K562 (cell line): Measurements from ENCODE around the gene SYT15. TPM values are rescaled to one million over a fixed set of nuclear protein-coding genes. Genes with fewer than 3 reads are reported as not detected.

Source experiments
- ATAC-seq: fragments of 200-7000 bp; cut with Tn5 transposase; 3 replicates; pipeline ENCODE4 v1.9.1; 2020; ENCODE audit warnings: moderate library complexity
- BruUV-seq: library from RNA; stranded (reverse); fragments of 400-500 nt; replicated peaks from 2 replicates; lab custom pipeline; 2021; lab: Mats Ljungman, UMichigan
- CTCF ChIA-PET: fragments of 300-600 bp; formaldehyde crosslinking; extraction: SDS; loops from one replicate; lab custom pipeline; 2021; ENCODE audit warnings: low intra/inter-chr PET ratio; lab: Yijun Ruan, JAX
- POLR2A ChIA-PET: fragments of 300-600, 350-650 bp; sonication (Branson Sonifier 250); formaldehyde crosslinking; extraction: SDS; loops from one replicate; lab custom pipeline; 2021; ENCODE audit warnings: antibody characterized with exemption, inconsistent platforms; lab: Yijun Ruan, JAX
- DNase-seq, 4 experiments: peaks; one replicate each; pipeline versions ENCODE4 v3.0.0 to v3.0.0-alpha.2; 2011 to 2018; ENCODE audit warnings: low spot score in 3 of 4, mixed read lengths in 3 of 4; ENCODE audit errors: extremely low read depth in 1 of 4
- FAIRE-seq: peaks from 2 replicates; lab custom pipeline; 2011; peaks lifted over from hg19 to GRCh38; lab: Jason Lieb, UNC
- H2AFZ ChIP-seq: 2 replicates; pipeline ENCODE4 v1.6.0; 2011; ENCODE audit warnings: low read depth, low read length, control low read depth, inconsistent platforms
- H3K27ac ChIP-seq: fragments of 200-600 bp; 3 replicates; pipeline ENCODE4 v1.8.0; 2011; ENCODE audit warnings: low read depth, mild to moderate bottlenecking, control low read depth, inconsistent platforms, low read length, moderate library complexity, mixed read lengths; ENCODE audit errors: extremely low read depth
- H3K27me3 ChIP-seq, 2 experiments: fragments of 300-600 bp in 1 of 2; 2 replicates in 1 of 2; 3 replicates in 1 of 2; pipeline versions ENCODE4 v1.6.0 to v1.8.0; 2011; ENCODE audit warnings: inconsistent platforms in 2 of 2, low read length in 2 of 2, mild to moderate bottlenecking in 1 of 2, mixed read lengths in 1 of 2, moderate library complexity in 1 of 2; ENCODE audit not compliant: control insufficient read depth in 2 of 2, insufficient read depth in 2 of 2
- H3K36me3 ChIP-seq: fragments of 300-600 bp; 3 replicates; pipeline ENCODE4 v1.8.0; 2011; ENCODE audit warnings: mild to moderate bottlenecking, low read length, inconsistent platforms; ENCODE audit not compliant: control insufficient read depth, insufficient read depth
- H3K4me1 ChIP-seq, 2 experiments: fragments of 200-600 bp in 1 of 2; replicated peaks in 1 of 2; 2 replicates in 1 of 2; 3 replicates in 1 of 2; pipeline versions ENCODE4 v1.5.1 to v1.8.0; 2011; ENCODE audit warnings: inconsistent platforms in 2 of 2, low read length in 2 of 2, mild to moderate bottlenecking in 1 of 2, mixed read lengths in 1 of 2, moderate library complexity in 1 of 2; ENCODE audit not compliant: control insufficient read depth in 2 of 2, insufficient read depth in 2 of 2
- H3K4me2 ChIP-seq: 2 replicates; pipeline ENCODE4 v1.6.1; 2011; ENCODE audit warnings: low read length, control low read depth, inconsistent platforms, mixed read lengths; ENCODE audit not compliant: insufficient read depth
- H3K4me3 ChIP-seq: fragments of 200-600 bp; sonication (generic), shearing (Covaris generic); 2 replicates; pipeline ENCODE4 v1.5.1; 2016; ENCODE audit warnings: control low read depth, inconsistent platforms
- H3K79me2 ChIP-seq: fragments of 200-600 bp; 3 replicates; pipeline ENCODE4 v1.8.0; 2011; ENCODE audit warnings: low read length, inconsistent platforms; ENCODE audit not compliant: control insufficient read depth, insufficient read depth
- H3K9ac ChIP-seq, 2 experiments: 2 replicates each; pipeline versions ENCODE4 v1.6.0 to v1.6.1; 2011; ENCODE audit warnings: low read depth in 2 of 2, low read length in 2 of 2, control low read depth in 1 of 2, inconsistent platforms in 1 of 2, mild to moderate bottlenecking in 1 of 2, mixed read lengths in 1 of 2; ENCODE audit not compliant: insufficient read depth in 1 of 2
- H3K9me1 ChIP-seq: one replicate; pipeline ENCODE4 v1.6.0; 2011; ENCODE audit warnings: inconsistent platforms, mild to moderate bottlenecking, low read length, moderate library complexity; ENCODE audit not compliant: control insufficient read depth, insufficient read depth
- H3K9me3 ChIP-seq: replicated peaks from 2 replicates; pipeline ENCODE4 v1.5.1; 2011; ENCODE audit warnings: low read depth, low read length, inconsistent platforms; ENCODE audit not compliant: control insufficient read depth, insufficient read depth
- H4K20me1 ChIP-seq: replicated peaks from 2 replicates; pipeline ENCODE4 v1.6.1; 2011; ENCODE audit warnings: low read length, inconsistent platforms, mixed read lengths; ENCODE audit not compliant: control insufficient read depth, insufficient read depth
- FOXK1 ChIP-seq: sonication (generic); formaldehyde crosslinking; IDR thresholded peaks from 2 replicates; pipeline ENCODE4 v1.8.0; 2022; ENCODE audit warnings: missing genetic modification reagents, mild to moderate bottlenecking, borderline replicate concordance
- HBP1 ChIP-seq: fragments of 450-650 bp; formaldehyde crosslinking; IDR thresholded peaks from 2 replicates; pipeline ENCODE4 v1.4.0; 2022; ENCODE audit warnings: missing genetic modification characterization
- KLF1 ChIP-seq: fragments of 450-650 bp; IDR thresholded peaks from 2 replicates; pipeline ENCODE4 v1.6.1; 2016; ENCODE audit warnings: missing genetic modification characterization, missing compliant biosample characterization
- MAFF ChIP-seq: IDR thresholded peaks from 2 replicates; pipeline ENCODE4 v1.6.1; 2012; ENCODE audit warnings: low read length, improper control_type of control experiment
- MCM7 ChIP-seq, 2 experiments: fragments of 450-650 bp; IDR thresholded peaks; 2 replicates each; pipeline ENCODE4 v1.6.1; 2016 to 2018
- PTRF ChIP-seq: fragments of 450-650 bp; IDR thresholded peaks from 2 replicates; pipeline ENCODE4 v1.6.1; 2016; ENCODE audit warnings: mild to moderate bottlenecking, missing genetic modification characterization, missing compliant biosample characterization
- RBM34 ChIP-seq: fragments of 200-400 bp; formaldehyde crosslinking; IDR thresholded peaks from 2 replicates; pipeline ENCODE4 v1.6.1; 2018; ENCODE audit warnings: low read length, borderline replicate concordance; ENCODE audit not compliant: insufficient read depth
- THAP12 ChIP-seq: fragments of 250-450 bp; sonication (Bioruptor Pico); IDR thresholded peaks from 2 replicates; pipeline ENCODE4 v1.9.0; 2021; ENCODE audit warnings: mild to moderate bottlenecking, inconsistent platforms
- THRAP3 ChIP-seq: fragments of 450-650 bp; IDR thresholded peaks from 2 replicates; pipeline ENCODE4 v1.6.1; 2016; ENCODE audit warnings: mild to moderate bottlenecking, inconsistent platforms, borderline replicate concordance
- XRCC3 ChIP-seq: fragments of 450-650 bp; IDR thresholded peaks from 2 replicates; pipeline ENCODE4 v1.6.1; 2017; ENCODE audit warnings: mild to moderate bottlenecking, moderate library complexity
- ZNF12 ChIP-seq: sonication (generic); formaldehyde crosslinking; IDR thresholded peaks from 2 replicates; pipeline ENCODE4 v1.4.0; 2020; ENCODE audit warnings: mild to moderate bottlenecking, missing genetic modification reagents
- ZNF134 ChIP-seq: fragments of 250-450 bp; sonication (Bioruptor Pico); conservative IDR thresholded peaks from 2 replicates; pipeline ENCODE4 v1.4.0; 2020
- ZNF175 ChIP-seq: fragments of 200-800 bp; sonication (Bioruptor generic); IDR thresholded peaks from 2 replicates; pipeline ENCODE4 v1.6.1; 2016; ENCODE audit warnings: low read depth, mild to moderate bottlenecking, missing genetic modification characterization, missing compliant biosample characterization
- WGBS: fragments of 100-300 bp; shearing (Covaris generic); methylation state at CpG from one replicate; pipeline ENCODE4 v1.1.6; 2016; ENCODE audit warnings: low coverage, mixed read lengths; ENCODE audit not compliant: insufficient coverage; ENCODE audit errors: missing lambda C conversion rate; 5-methylcytosine and 5-hydroxymethylcytosine counted together
- in situ Hi-C: fragments of 300-500 bp; cut with MboI; formaldehyde crosslinking; loops from 4 replicates; pipeline ENCODE4 v1.15.0; 2018; ENCODE audit warnings: inconsistent platforms, mixed read lengths
- intact Hi-C: fragments of 100-400 bp; cut with micrococcal nuclease; formaldehyde crosslinking; loops from 2 replicates; pipeline ENCODE4 v1.14.2; 2022
- polyA plus RNA-seq, 8 experiments: library from polyadenylated mRNA; depleted of rRNA in 4 of 8; stranded (reverse) in 5 of 8; unstranded in 3 of 8; fragments of >200 nt; fragmentation: Nextera tagmentation in 2 of 8; fragmentation: Illumina TruSeq in 1 of 8; extraction: Ambion mirVana in 2 of 8; extraction: Trizol in 1 of 8; gene quantifications; 2 replicates each; pipeline versions ENCODE4 v1.2.1 to v1.2.3, GENCODE V29; 2011 to 2014; ENCODE audit warnings: inconsistent platforms in 1 of 8, missing spikeins in 1 of 8
- total RNA-seq, 7 experiments: library from RNA; depleted of rRNA in 6 of 7; stranded (reverse); fragments of >200 nt in 6 of 7; fragmentation: Illumina TruSeq in 2 of 7; extraction: Trizol in 2 of 7; gene quantifications; 2 replicates each; pipeline versions ENCODE4 v1.2.1 to v1.2.3, GENCODE V29; 2011 to 2021; ENCODE audit warnings: low replicate concordance in 1 of 7
- TF ChIP-seq, protein P1 (sequence below), 2 experiments: fragments of 450-650 bp in 1 of 2; IDR thresholded peaks; 2 replicates each; pipeline ENCODE4 v1.6.1; 2011 to 2017; ENCODE audit warnings: low read depth in 2 of 2, antibody characterized with exemption in 1 of 2, borderline replicate concordance in 1 of 2, low read length in 1 of 2, mild to moderate bottlenecking in 1 of 2, mixed read lengths in 1 of 2; ENCODE audit not compliant: control insufficient read depth in 1 of 2

The SYT15 gene
- total and polyA plus RNA-seq, 9 of the 15 experiments (the other 6 are each of a cell fraction or from before 2014, with no cell fraction given) = 0.05 to 0.82 (median 0.21) TPM; not detected in 1

DNA sequence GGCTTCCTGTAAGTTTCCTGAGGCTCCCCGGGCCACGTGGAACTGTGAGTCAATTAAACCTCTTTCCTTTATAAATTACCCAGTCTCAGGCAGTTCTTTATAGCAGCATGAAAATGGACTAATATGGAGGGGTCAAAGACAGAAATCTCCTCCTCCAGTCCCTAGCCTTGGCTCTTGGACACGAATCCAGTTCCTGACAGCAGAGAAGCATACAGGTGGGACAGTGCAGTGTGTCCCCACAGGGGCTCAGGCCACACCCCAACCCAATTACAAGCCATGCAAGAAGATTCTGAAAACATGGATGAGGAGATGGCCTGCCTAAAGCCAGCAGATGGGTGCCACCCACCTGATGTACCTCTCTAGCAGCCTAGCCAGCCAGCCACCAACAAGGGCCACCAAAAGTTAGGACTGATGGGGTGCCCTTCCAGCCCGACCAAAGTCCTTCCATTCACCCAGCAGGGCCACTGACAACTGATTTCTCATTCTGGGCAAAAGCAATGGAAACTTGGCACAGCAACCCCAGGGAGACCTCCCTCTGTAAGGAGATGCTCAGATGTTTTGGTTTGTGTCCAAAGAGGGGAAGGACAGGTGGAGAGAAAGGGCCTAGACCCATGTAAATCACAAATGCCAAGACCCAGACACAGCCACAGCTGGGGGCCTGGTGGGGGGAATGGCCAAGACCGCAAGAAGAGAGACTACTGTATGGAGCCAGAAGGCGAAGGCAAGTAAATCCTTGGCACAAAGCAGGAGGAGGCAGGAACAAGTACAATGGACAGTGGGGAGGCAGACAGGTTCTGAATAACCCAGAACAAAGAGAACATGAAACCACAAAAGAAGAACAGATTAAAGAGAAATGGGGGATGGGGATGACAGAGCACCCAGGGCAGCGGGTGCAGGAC lies 36.1 kb upstream of the SYT15 start:
- H3K27ac ChIP-seq = no peak overlapping the region
- no TSS peak for BruUV-seq
- H3K9me3 ChIP-seq = no peaks in the 10 kb centered on the region
- no peak overlapping the region for H3K4me2 ChIP-seq
- no peak for DNase-seq
- in situ Hi-C loops (no loop called here), intact Hi-C loops (no loop called here)
- ChIA-PET CTCF (no interaction called here), POLR2A (interaction anchor here (1.4 to 1.7 kb wide), 3 partner anchors 9 to 14 kb away, joined by 4 to 6 read pairs (median 5); partner anchors contain the start of gene GPRIN2)
- H3K9me1 ChIP-seq = no peaks in the 10 kb centered on the region
- H3K27me3 ChIP-seq = peaks cover 26 to 65% of the 10 kb centered on the region in 2 experiments; a peak in 4 of 5 replicates
- no peak for FAIRE-seq
- peaks cover 28% of the 10 kb centered on the region for H4K20me1 ChIP-seq
- no peak for ATAC-seq
- H2AFZ ChIP-seq = no peak overlapping the region
- no peak overlapping the region for H3K4me3 ChIP-seq
- 1% methylated on average over 7 of the region's 7 CpGs for WGBS
- H3K36me3 ChIP-seq = no peaks in the 10 kb centered on the region
- H3K4me1 ChIP-seq = peaks cover 0 to 6% of the 10 kb centered on the region in 2 experiments; a peak in 2 of 5 replicates
- no peak overlapping the region for H3K9ac ChIP-seq
- H3K79me2 ChIP-seq = no peaks in the 10 kb centered on the region
- no peak for TF ChIP-seq ZNF175 (CRISPR knock-in tag)
- TF ChIP-seq THRAP3 = no peak
- TF ChIP-seq FOXK1 (CRISPR knock-in tag) = 0 out of 2 replicates have a peak, but pooled peaks have one; percentile 17
- TF ChIP-seq MCM7 (IDR thresholded peaks at IDR 0.05) = 0 out of 4 replicates have a peak, but pooled peaks of 1 of the 2 experiments have one; percentile 1
- TF ChIP-seq RBM34 = no peak
- no peak for TF ChIP-seq ZNF12 (CRISPR knock-in tag)
- TF ChIP-seq MAFF = no peak
- TF ChIP-seq PTRF (tag) = no peak
- TF ChIP-seq THAP12 (CRISPR knock-in tag) = peak; percentile 21; the same call in 1 of the 2 replicates
- no peak for TF ChIP-seq XRCC3
- TF ChIP-seq HBP1 = no peak
- TF ChIP-seq ZNF134 (CRISPR knock-in tag) = no peak
- peak; percentile 23; the same call in 1 of the 2 replicates for TF ChIP-seq KLF1 (tag)
- TF ChIP-seq, protein P1, sequence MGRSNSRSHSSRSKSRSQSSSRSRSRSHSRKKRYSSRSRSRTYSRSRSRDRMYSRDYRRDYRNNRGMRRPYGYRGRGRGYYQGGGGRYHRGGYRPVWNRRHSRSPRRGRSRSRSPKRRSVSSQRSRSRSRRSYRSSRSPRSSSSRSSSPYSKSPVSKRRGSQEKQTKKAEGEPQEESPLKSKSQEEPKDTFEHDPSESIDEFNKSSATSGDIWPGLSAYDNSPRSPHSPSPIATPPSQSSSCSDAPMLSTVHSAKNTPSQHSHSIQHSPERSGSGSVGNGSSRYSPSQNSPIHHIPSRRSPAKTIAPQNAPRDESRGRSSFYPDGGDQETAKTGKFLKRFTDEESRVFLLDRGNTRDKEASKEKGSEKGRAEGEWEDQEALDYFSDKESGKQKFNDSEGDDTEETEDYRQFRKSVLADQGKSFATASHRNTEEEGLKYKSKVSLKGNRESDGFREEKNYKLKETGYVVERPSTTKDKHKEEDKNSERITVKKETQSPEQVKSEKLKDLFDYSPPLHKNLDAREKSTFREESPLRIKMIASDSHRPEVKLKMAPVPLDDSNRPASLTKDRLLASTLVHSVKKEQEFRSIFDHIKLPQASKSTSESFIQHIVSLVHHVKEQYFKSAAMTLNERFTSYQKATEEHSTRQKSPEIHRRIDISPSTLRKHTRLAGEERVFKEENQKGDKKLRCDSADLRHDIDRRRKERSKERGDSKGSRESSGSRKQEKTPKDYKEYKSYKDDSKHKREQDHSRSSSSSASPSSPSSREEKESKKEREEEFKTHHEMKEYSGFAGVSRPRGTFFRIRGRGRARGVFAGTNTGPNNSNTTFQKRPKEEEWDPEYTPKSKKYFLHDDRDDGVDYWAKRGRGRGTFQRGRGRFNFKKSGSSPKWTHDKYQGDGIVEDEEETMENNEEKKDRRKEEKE (IDR thresholded peaks at IDR 0.05; ENCODE audit: borderline replicate concordance in 1 of 2, control insufficient read depth in 1 of 2, low read depth in 2 of 2, low read length in 1 of 2) = no peak
